IMR-90 (cell line): ENCODE measurements around the gene KRT34.

ENCODE experiments used
- CHD1 ChIP-seq: IDR thresholded peaks from 2 replicates; pipeline ENCODE4 v1.6.1; 2012; ENCODE audit warnings: low read depth, low read length, improper control_type of control experiment
- MAFK ChIP-seq: IDR thresholded peaks from 2 replicates; pipeline ENCODE4 v1.6.1; 2012; ENCODE audit warnings: low read depth, low read length, improper control_type of control experiment
- POLR2A ChIP-seq: IDR thresholded peaks from 2 replicates; pipeline ENCODE4 v1.6.1; 2012; ENCODE audit warnings: mild to moderate bottlenecking, low read depth, low read length
- TF ChIP-seq, protein P1 (sequence below): conservative IDR thresholded peaks from 2 replicates; pipeline ENCODE4 v1.5.1; 2012; ENCODE audit warnings: mild to moderate bottlenecking, low read depth, low read length, improper control_type of control experiment

GRCh38 chr17:41394254-41394996 is 12.3 kb upstream of the KRT34 start:
- TF ChIP-seq, protein P1, sequence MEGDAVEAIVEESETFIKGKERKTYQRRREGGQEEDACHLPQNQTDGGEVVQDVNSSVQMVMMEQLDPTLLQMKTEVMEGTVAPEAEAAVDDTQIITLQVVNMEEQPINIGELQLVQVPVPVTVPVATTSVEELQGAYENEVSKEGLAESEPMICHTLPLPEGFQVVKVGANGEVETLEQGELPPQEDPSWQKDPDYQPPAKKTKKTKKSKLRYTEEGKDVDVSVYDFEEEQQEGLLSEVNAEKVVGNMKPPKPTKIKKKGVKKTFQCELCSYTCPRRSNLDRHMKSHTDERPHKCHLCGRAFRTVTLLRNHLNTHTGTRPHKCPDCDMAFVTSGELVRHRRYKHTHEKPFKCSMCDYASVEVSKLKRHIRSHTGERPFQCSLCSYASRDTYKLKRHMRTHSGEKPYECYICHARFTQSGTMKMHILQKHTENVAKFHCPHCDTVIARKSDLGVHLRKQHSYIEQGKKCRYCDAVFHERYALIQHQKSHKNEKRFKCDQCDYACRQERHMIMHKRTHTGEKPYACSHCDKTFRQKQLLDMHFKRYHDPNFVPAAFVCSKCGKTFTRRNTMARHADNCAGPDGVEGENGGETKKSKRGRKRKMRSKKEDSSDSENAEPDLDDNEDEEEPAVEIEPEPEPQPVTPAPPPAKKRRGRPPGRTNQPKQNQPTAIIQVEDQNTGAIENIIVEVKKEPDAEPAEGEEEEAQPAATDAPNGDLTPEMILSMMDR = no peak
- TF ChIP-seq POLR2A (no peak), MAFK (no peak), CHD1 (no peak)
